T-helper 1 cell treated with Interleukin-12 subunit alpha and Interleukin-12 subunit beta and Interleukin-4 antibody, amounts not matched to agents 30 ng/mL and 1 ng/mL, for 36 hours (primary cell): Measurements from ENCODE around the gene PLD4. TPM values are rescaled to one million over a fixed set of nuclear protein-coding genes. Genes with fewer than 3 reads are reported as not detected.
"Not testable (repeated sequence)": the region's sequence is repeated elsewhere in the genome, so short reads cannot be mapped to it uniquely, and the experiment has no call there.

ENCODE experiments used
- intact Hi-C: fragments of 100-400 bp; cut with micrococcal nuclease; formaldehyde crosslinking; loops from one replicate; pipeline ENCODE4 v1.15.1; 2024
- total RNA-seq: library from RNA; stranded (reverse); gene quantifications from 2 replicates; pipeline ENCODE4 v1.2.3, GENCODE V29; 2022

The PLD4 gene
- total RNA-seq, 1 donor from 2014 or later = 0.10 TPM

DNA sequence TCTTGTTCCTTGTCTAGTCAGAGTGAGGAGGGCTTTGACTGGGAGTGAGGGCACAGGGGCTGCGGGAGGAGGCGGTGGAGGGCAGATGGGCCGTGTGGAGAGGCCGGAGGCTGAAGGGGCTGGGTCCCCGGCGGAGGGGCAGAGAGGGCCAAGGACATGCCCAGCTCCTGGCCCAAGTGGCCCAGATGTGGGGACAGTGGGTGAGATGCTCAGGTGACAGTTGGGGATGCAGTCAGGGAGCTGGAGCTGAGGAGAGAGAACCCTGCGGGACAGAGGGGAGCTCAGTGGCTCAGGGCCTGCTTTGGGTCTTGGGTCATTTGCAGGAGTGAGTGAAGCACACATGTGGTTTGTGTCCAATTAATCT lies 26.5 kb upstream of the PLD4 start:
- intact Hi-C loops = no loop called here

GRCh38 chr14:104898870-104899510 lies 25.7 kb upstream of the PLD4 start:
- intact Hi-C loops = no loop called here

DNA sequence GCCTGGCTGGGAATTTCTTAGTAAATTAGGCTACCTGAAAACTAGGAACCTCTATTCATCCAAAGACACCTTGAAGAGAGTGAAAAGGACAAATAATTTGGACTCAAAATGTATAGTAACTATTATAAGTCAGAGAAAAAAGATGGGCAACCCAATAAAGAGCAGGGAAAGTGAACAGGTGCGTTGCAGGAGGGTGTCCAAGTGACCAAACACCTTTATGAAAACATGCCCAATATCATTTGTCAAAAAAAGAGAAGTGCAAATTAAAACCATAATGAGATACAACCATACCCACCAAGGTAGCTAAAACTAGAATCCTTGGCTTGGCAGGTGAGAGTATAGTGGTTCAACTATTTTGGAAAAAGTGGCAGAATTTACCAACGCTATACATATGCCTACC lies 24.9 kb upstream of the PLD4 start:
- intact Hi-C loops = no loop called here

DNA sequence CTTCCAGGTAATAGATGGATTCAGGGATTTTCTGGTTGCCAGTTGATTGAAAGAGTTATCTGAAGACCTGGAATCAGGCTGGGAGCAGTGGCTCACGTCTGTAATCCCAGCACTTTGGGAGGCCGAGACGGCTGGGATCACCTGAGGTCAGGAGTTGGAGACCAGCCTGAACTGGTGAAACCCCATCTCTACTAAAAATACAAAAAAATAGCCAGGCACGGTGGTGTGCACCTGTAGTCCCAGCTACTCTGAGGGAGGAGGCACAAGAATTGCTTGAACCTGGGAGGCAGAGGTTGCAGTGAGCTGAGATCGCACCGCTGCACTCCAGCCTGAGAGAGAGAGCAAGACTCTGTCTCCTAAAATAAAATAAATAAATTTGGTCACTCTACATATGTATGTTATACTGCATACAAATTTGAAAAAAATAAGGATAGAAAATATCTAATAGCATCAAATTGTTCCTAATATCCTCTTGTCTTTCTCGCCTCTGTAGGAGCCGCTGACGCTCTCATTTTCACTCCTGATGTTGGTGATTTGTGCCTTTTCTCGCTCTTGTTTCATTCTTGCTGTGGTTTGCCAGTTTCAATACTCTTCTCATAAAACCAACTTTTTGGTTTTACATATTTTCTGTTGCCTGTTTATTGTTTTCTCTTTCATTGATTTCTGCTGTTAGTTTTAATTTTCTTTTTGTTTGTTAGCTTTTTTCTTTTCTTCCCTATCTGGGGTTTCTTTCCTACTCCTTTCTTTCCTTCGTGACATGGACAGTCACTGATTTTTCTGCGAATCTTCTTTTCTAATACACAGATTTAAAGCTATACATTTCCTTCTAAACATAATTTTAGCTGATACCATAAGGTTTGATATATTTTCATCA lies 23.8 kb upstream of the PLD4 start:
- intact Hi-C loops = no loop called here

DNA sequence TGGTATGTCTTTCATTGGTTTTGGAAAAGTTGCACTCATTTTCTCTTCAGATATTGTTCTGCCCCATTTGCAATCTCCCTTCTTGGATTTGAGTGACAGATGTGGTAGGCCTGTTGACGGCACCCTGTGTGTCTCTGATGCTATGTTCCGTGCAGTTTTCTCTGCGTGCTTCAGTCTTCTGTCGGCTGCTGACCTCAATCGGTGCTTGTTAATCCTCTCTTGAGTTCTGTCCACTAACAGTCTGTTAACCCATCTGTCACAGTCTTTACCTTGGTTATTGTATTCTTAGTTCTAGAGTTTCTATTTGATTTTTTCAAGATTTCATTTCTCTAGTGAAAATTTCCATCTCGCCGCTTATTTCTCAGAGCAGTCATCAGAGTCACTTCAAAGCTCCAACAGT lies 20.7 kb upstream of the PLD4 start:
- intact Hi-C loops = no loop called here

GRCh38 chr14:104904650-104905578 lies 19.8 kb upstream of the PLD4 start:
- intact Hi-C loops = not testable (repeated sequence)

- intact Hi-C loops = not testable (repeated sequence)
Observed at GRCh38 chr14:104905579-104905933, 19.1 kb upstream of the PLD4 start.

DNA sequence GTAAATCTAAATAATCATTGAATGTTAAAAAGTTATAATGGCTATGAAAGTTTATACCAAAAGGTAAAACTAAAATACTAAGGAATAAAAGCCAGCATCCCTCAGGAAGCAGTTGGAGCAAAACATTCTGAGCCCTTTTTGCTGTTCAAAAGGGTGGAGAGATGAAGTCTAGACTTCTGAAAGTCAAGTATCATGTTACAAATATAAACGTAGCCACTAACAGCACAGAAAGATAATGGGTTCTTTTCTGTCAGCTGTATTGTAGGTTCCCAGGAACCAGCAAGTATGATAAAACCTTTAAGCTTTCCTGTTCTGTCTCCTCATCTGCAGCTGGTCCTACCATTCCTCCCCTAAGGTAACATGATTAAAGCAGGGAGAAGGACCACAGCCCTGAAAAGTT lies 16.4 kb upstream of the PLD4 start:
- intact Hi-C loops = no loop called here

DNA sequence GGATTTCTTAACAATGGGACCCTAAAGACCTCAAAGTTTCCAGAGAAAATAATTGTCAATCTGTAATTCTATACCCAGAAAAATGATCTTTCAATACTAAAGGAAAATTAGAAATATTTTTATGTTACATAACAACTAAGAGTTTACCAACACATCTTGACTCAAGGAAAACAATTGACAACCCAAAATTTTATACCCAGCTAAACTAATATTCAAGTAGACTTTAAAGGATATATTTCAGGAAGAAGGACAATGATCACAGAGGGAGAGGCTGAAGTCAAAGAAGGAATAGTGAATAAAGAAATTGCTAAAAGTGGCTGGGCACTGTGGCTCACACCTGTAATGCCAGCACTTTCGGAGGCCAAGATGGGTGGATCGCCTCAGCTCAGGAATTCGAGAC lies 12.6 kb upstream of the PLD4 start:
- intact Hi-C loops = no loop called here

DNA sequence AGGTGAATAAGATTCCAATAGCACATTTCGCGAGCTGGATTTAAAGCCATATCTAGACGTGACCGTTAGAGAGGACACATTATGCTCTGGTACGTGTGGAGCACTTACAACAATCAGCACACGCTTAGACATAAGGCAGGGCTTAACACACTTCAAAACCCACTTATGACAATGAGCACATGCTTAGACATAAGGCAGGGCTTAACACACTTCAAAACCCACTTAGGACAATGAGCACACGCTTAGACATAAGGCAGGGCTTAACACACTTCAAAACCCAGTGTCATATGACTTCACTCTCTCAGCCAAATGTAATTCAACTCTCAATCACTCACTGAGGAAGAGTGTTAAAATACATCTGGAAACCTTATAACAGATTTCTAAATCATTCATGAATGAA lies 11.2 kb upstream of the PLD4 start:
- intact Hi-C loops = no loop called here

DNA sequence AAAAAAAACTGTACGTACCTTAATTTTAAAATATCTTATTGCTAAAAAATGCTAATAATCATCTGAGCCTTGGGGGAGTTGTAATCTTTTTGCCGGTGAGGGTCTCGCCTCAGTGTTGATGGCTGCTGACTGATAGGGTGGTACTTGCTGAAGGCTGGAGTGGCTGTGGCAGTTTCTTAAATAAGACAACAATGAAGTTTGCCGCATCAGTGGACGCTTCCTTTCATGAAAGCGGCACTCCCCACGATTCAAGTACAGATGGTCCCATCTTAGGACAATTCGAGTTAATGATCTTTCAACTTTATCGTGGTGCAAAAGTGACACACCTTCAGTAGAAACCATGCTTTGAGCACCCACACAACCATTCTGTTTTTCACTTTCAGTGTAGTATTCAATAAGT lies 7.6 kb upstream of the PLD4 start:
- intact Hi-C loops = no loop called here

DNA sequence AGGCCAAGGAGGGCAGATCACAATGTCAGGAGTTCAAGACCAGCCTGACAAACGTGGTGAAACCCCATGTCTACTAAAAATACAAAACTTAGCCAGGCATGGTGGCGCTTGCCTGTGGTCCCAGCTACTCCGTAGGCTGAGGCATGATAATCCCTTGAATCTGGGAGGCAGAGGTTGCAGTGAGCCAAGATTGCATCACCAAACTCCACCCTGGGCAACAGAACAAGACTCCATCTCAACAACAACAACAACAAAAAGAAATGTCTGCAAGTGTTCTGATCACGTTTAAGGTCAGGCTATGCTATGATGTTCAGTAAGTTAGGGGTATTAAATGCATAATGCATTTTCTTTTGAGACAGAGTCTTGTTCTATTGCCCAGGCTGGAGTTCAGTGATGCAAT lies 6.7 kb upstream of the PLD4 start:
- intact Hi-C loops = no loop called here

DNA sequence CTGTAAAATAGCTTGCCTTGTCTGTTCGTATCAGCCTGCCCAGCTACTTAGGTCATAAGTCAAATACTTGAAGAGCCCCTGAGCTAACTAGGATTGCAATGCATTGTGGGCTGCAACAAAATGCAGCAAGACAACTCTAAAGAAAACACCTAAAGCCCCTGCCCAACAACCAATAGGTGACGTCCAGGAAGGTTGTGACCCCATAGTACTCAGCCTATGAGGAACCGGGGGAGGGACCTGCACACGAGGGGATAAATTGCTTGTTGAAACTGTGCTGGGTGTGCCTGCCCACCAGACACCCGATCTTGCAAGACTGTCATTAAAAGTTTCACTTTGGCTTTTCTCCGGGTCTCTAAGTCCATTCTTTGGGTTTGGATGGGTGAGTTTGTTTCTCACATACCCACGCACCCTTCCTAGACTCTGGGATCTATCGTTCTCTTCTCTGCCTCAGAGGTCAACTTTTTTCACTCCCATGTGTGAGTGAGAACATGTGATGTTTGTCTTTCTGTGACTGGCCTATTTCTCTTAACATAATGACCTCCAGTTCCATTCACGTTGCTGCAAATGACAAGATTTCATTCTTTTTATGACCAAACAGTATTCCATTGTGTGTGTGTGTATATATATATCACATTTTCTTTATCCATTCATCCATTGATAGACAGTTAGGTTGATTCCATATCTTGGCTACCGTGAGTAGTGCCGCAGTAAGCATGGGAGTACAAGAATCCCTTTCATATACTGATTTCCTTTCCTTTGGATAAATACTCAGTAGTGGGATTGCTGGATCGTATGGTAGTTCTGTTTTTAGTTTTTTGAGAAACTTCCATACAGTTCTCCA lies 5.3 kb upstream of the PLD4 start:
- intact Hi-C loops = not testable (repeated sequence)

DNA sequence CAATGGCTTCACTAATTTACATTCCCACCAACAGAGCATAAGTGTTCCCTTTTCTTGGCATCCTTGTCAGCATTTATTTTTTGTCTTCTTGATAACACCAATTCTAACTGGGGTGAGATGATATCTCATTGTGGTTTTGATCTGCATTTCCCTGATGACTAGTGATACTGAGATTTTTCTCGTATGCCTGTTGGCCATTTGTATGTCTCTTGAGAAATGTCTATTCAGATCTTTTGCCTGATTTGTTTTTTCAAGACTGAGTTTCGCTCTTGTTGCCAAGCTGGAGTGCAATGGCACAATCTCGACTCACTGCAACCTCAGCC lies 4.7 kb upstream of the PLD4 start:
- intact Hi-C loops = no loop called here

- intact Hi-C loops = loop anchor here (2.0 kb wide), 1 partner anchor 67 kb away; no protein-coding TSS in a partner anchor
Observed at GRCh38 chr14:104923640-104924420, 849 bp upstream of the PLD4 start.

- intact Hi-C loops = loop anchor here (2.0 kb wide), 1 partner anchor 65 kb away; no protein-coding TSS in a partner anchor
Observed at GRCh38 chr14:104925214-104925854, 655 bp downstream of the PLD4 start.

DNA sequence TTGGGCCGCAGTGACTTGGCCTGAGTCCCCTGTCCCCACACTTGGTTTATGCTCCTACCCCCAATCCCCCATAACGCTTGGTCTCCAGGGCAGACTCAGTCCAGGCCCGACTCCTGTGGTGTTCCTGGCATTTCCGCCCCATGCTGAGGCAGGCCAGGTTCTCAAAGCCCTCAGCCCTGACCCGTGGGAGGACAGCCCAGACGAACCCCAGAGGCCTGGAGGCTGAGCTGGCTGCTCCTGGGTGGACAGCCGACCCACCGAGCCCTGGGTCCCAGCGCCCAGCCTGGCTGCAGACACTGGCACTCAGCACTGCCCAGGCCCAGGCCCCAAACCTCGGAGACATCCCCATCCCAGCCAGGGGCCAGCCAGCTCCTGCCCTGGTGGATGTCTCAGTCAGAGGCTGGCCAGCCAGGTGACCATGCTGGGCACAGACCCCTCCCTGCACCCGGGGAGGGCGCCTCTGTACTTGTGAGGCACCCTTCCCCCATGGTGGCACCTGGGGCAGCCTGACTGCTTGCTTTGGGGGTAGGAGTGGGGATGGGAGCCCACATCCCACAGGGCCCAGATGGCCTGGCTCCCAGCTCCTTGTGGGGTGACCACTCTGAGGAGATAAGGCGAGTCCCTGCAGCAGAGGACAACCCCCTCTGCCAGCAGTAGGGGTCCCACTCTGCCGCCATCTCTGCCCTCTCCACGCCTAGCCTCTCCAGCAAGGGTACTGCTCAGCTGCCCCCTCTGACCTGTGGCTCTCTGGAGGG lies 1.4 kb downstream of the PLD4 start:
- intact Hi-C loops = loop anchor here (2.0 kb wide), 1 partner anchor 65 kb away; no protein-coding TSS in a partner anchor

DNA sequence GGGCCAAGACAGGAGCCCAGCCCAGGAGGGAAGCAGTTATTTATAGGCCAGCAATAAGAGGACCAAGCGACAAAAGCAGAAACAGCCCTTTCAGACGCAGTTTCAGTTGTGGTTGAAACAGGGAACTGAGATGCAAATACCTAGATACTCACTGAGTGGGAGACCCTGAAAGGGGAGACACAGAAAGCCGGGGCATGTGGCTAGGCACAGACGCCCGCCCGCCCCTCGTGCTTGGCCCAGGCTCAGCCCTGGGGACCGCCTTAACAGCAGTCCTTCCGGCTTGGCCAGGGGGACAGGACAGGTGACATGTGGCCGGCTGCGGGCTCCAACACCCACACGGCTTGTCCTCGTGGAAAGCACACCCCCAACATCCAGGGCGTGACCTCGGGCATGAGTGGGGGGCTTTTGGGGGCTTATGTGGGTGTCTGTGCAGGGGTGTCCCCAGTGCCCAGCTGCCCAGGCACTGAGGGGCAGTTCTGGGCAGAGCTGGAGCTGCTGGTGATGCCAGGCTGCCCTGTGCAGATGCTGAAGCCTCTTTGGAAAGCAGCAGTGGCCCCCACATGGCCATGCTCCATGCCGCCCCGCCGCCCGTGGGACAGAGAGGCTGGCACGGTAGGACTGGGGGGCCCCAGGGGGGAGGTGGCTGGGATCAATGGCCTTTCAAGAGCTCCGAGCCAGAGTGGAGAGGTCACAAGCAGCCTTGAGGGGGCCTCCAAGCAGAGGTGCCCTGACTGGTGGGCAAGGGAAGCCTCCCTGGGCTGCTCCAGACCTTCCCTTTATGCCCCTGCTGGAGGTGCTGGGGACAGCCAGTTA lies 2.1 kb downstream of the PLD4 start:
- intact Hi-C loops = no loop called here
